HepG2 (cell line): ENCODE results near the gene FAF2.

Source experiments
- JUND ChIP-seq: sonication (generic); formaldehyde crosslinking; IDR thresholded peaks from 2 replicates; pipeline ENCODE4 v1.8.0; 2022; ENCODE audit warnings: mild to moderate bottlenecking, missing genetic modification reagents
- MED1 ChIP-seq: sonication (generic); formaldehyde crosslinking; IDR thresholded peaks from 2 replicates; pipeline ENCODE4 v1.4.0; 2020; ENCODE audit warnings: missing genetic modification reagents
- NPAS2 ChIP-seq: sonication (generic); formaldehyde crosslinking; IDR thresholded peaks from 2 replicates; pipeline ENCODE4 v1.8.0; 2022; ENCODE audit warnings: mild to moderate bottlenecking, missing genetic modification reagents, borderline replicate concordance
- TAF1 ChIP-seq: sonication (generic); formaldehyde crosslinking; IDR thresholded peaks from 2 replicates; pipeline ENCODE4 v1.4.0; 2020; ENCODE audit warnings: missing genetic modification reagents
- ZBTB3 ChIP-seq: sonication (generic); formaldehyde crosslinking; IDR thresholded peaks from 2 replicates; pipeline ENCODE4 v1.4.0; 2020; ENCODE audit warnings: low read depth, mild to moderate bottlenecking, moderate library complexity, missing genetic modification reagents, borderline replicate concordance
- TF ChIP-seq, protein P1 (sequence below): sonication (generic); formaldehyde crosslinking; IDR thresholded peaks from 2 replicates; pipeline ENCODE4 v1.5.0; 2020; ENCODE audit warnings: mild to moderate bottlenecking, missing genetic modification reagents
- TF ChIP-seq, protein P2 (sequence below): sonication (generic); formaldehyde crosslinking; IDR thresholded peaks from 2 replicates; pipeline ENCODE4 v1.4.0; 2020; ENCODE audit warnings: missing genetic modification reagents

DNA sequence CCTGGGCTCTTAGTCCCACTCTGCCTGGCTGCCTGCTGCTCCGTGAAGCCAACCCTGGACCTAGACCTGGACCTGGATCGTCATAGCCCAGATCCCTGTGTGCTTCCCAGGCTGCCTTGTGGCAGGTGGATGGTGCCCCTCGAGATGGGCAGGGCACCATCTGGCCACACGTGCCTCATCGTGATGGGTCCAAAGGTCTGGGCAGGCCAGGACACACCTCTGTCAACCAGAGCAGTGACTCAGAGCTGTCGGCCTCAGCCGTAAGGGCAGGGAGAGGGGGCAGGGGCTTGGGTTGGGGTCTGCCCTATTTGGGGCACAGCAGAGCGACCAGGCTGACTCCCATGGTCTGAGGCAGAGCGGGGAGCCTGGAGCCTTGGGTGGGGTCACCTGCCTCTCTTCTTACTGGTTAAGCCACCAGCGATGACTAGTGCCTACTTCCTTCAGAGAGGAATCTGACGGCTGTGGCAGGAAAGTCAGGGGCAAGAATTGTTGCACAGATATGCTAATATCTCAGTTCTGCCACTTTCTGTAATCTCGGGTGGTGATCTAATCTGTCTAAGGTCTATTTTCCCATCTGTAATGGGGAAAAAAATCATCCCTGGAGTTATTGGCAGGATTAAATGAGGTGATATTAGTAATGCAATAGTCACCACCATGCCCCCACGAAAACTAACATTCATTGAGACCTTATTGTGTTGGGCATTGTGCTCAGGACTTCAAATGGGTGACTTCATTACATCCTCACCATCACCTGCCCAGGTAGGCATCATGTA lies 97.7 kb downstream of the FAF2 start:
- TF ChIP-seq MED1 (no peak; the same call in 1 of the 2 replicates), NPAS2 (CRISPR knock-in tag) (no peak), TAF1 (no peak), JUND (CRISPR knock-in tag) (peak; percentile 42; the same call in 1 of the 2 replicates), ZBTB3 (CRISPR knock-in tag) (no peak)
- TF ChIP-seq, protein P1, sequence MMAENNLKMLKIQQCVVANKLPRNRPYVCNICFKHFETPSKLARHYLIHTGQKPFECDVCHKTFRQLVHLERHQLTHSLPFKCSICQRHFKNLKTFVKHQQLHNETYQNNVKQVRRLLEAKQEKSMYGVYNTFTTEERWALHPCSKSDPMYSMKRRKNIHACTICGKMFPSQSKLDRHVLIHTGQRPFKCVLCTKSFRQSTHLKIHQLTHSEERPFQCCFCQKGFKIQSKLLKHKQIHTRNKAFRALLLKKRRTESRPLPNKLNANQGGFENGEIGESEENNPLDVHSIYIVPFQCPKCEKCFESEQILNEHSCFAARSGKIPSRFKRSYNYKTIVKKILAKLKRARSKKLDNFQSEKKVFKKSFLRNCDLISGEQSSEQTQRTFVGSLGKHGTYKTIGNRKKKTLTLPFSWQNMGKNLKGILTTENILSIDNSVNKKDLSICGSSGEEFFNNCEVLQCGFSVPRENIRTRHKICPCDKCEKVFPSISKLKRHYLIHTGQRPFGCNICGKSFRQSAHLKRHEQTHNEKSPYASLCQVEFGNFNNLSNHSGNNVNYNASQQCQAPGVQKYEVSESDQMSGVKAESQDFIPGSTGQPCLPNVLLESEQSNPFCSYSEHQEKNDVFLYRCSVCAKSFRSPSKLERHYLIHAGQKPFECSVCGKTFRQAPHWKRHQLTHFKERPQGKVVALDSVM (CRISPR knock-in tag): no peak
- TF ChIP-seq, protein P2, sequence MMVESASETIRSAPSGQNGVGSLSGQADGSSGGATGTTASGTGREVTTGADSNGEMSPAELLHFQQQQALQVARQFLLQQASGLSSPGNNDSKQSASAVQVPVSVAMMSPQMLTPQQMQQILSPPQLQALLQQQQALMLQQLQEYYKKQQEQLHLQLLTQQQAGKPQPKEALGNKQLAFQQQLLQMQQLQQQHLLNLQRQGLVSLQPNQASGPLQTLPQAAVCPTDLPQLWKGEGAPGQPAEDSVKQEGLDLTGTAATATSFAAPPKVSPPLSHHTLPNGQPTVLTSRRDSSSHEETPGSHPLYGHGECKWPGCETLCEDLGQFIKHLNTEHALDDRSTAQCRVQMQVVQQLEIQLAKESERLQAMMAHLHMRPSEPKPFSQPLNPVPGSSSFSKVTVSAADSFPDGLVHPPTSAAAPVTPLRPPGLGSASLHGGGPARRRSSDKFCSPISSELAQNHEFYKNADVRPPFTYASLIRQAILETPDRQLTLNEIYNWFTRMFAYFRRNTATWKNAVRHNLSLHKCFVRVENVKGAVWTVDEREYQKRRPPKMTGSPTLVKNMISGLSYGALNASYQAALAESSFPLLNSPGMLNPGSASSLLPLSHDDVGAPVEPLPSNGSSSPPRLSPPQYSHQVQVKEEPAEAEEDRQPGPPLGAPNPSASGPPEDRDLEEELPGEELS (CRISPR knock-in tag): no peak
